HG03064 (cell line): ENCODE measurements around the gene UNC80.

ENCODE experiments used
- ATAC-seq: cut with Tn5 transposase; IDR thresholded peaks from one replicate; pipeline ENCODE4 v1.9.1; 2021; ENCODE audit warnings: low read depth; ENCODE audit not compliant: unreplicated experiment

The UNC80 gene

GRCh38 chr2:209905691-209906090, 134.1 kb downstream of the UNC80 start:
- no peak for ATAC-seq

- ATAC-seq: no peak
Observed at GRCh38 chr2:209907746-209908145, 136.1 kb downstream of the UNC80 start.

- no peak for ATAC-seq
Observed at GRCh38 chr2:209908511-209908910, 136.9 kb downstream of the UNC80 start.

GRCh38 chr2:209911486-209911885, 139.9 kb downstream of the UNC80 start:
- no peak for ATAC-seq

- no peak for ATAC-seq
Observed at GRCh38 chr2:209913786-209914345, 142.2 kb downstream of the UNC80 start.

GRCh38 chr2:209917154-209917771, 145.6 kb downstream of the UNC80 start:
- no peak for ATAC-seq

- no peak for ATAC-seq
Observed at GRCh38 chr2:209918251-209918650, 146.6 kb downstream of the UNC80 start.

- no peak for ATAC-seq
Observed at GRCh38 chr2:209922116-209922515, 150.5 kb downstream of the UNC80 start.

GRCh38 chr2:209929369-209929768, 157.7 kb downstream of the UNC80 start:
- ATAC-seq: no peak

- no peak for ATAC-seq
Observed at GRCh38 chr2:209933499-209934483, 162.2 kb downstream of the UNC80 start.

- no peak for ATAC-seq
Observed at GRCh38 chr2:209936106-209936666, 164.6 kb downstream of the UNC80 start.

- ATAC-seq: no peak
Observed at GRCh38 chr2:209937893-209938292, 166.3 kb downstream of the UNC80 start.

GRCh38 chr2:209938906-209939305, 167.3 kb downstream of the UNC80 start:
- ATAC-seq: no peak

- ATAC-seq: no peak
Observed at GRCh38 chr2:209940936-209941335, 169.3 kb downstream of the UNC80 start.

GRCh38 chr2:209942426-209942825, 170.8 kb downstream of the UNC80 start:
- ATAC-seq: no peak

- no peak for ATAC-seq
Observed at GRCh38 chr2:209942936-209943605, 171.4 kb downstream of the UNC80 start.

- no peak for ATAC-seq
Observed at GRCh38 chr2:209943776-209944175, 172.1 kb downstream of the UNC80 start.

GRCh38 chr2:209946539-209946938, 174.9 kb downstream of the UNC80 start:
- no peak for ATAC-seq

GRCh38 chr2:209956271-209956670, 184.6 kb downstream of the UNC80 start:
- no peak for ATAC-seq

- ATAC-seq: no peak
Observed at GRCh38 chr2:209958016-209958415, 186.4 kb downstream of the UNC80 start.

GRCh38 chr2:209960045-209960444, 188.4 kb downstream of the UNC80 start:
- ATAC-seq: no peak
